Mucosa of descending colon (tissue), 3 donors: ENCODE measurements around the gene EPS8. TPM values are rescaled to one million over a fixed set of nuclear protein-coding genes. Genes with fewer than 3 reads are reported as not detected.

ENCODE experiments used
- ATAC-seq: fragments of 200-7000 bp; cut with Tn5 transposase; one replicate; pipeline ENCODE4 v1.9.1; 2020; ENCODE audit warnings: mild to moderate bottlenecking, moderate library complexity
- DNase-seq, 3 donors: peaks; one replicate each; pipeline ENCODE4 v3.0.0-alpha.2; 2020
- H3K36me3 ChIP-seq: fragments of 200-600 bp; one replicate; pipeline ENCODE4 v1.8.0; 2021; ENCODE audit warnings: low read depth, mild to moderate bottlenecking
- H3K4me1 ChIP-seq: fragments of 200-600 bp; one replicate; pipeline ENCODE4 v1.8.0; 2021; ENCODE audit warnings: low read depth, mild to moderate bottlenecking
- H3K4me3 ChIP-seq: fragments of 200-600 bp; one replicate; pipeline ENCODE4 v1.8.0; 2021; ENCODE audit warnings: mild to moderate bottlenecking
- H3K9me3 ChIP-seq: fragments of 200-600 bp; one replicate; pipeline ENCODE4 v1.8.0; 2021; ENCODE audit warnings: mild to moderate bottlenecking
- CTCF ChIP-seq: fragments of 200-600 bp; IDR thresholded peaks from one replicate; pipeline ENCODE4 v1.8.0; 2022; ENCODE audit warnings: antibody characterized with exemption, mild to moderate bottlenecking
- intact Hi-C, 2 donors: fragments of 100-400 bp; cut with DNase I in 1 of 2; cut with micrococcal nuclease in 1 of 2; formaldehyde crosslinking; loops; one replicate each; pipeline versions ENCODE4 v1.11.0 to v1.11.1; 2022; cut with DNase I, micrococcal nuclease
- total RNA-seq, 3 donors: library from RNA; stranded (reverse); fragmentation: NEBNext Ultra II Directional in 2 of 3; extraction: Animal tissue kit (Norgen Biotek cat#: 25700) in 2 of 3; gene quantifications; one replicate each; pipeline versions ENCODE4 v1.2.1 to v1.2.4, GENCODE V29; 2021 to 2023
- donor health status: DM: no; HTN: no; CAD: no; lungs with moderate emphysema.
- donor health status: DM: no; HTN: no; CAD: no.
- donor health status: DM: no; HTN: yes; CAD: no.

Gene EPS8
- total RNA-seq, 3 donors from 2014 or later, result 100 to 204 (median 135) TPM

- ATAC-seq, result no peak
- Histone ChIP-seq H3K9me3 (no peaks in the 10 kb centered on the region), H3K36me3 (no peaks in the 10 kb centered on the region), H3K4me1 (no peaks in the 10 kb centered on the region), H3K4me3 (no peak overlapping the region)
- TF ChIP-seq CTCF, result no peak
- intact Hi-C loops, result no loop called here
- no peak for DNase-seq
These were observed 40.8 kb upstream of the EPS8 start for GRCh38 chr12:15829949-15830348.

- no peaks in the 10 kb centered on the region for H3K36me3 ChIP-seq
- no peak overlapping the region for H3K4me3 ChIP-seq
- DNase-seq (no peak), ATAC-seq (no peak)
- intact Hi-C loops, result no loop called here
- no peak for TF ChIP-seq CTCF
- no peaks in the 10 kb centered on the region for H3K9me3 ChIP-seq
- no peaks in the 10 kb centered on the region for H3K4me1 ChIP-seq
These were observed 40.1 kb upstream of the EPS8 start for GRCh38 chr12:15829255-15829654.

- no peak for TF ChIP-seq CTCF
- no peak for DNase-seq
- Histone ChIP-seq H3K9me3 (no peaks in the 10 kb centered on the region), H3K4me1 (no peaks in the 10 kb centered on the region), H3K36me3 (no peaks in the 10 kb centered on the region), H3K4me3 (no peak overlapping the region)
- intact Hi-C loops, result no loop called here
- peak; percentile 56 for ATAC-seq
These were observed 37.9 kb upstream of the EPS8 start for GRCh38 chr12:15827136-15827535.

- no peaks in the 10 kb centered on the region for H3K9me3 ChIP-seq
- ATAC-seq (no peak), DNase-seq (no peak)
- H3K4me1 ChIP-seq, result peaks cover 4% of the 10 kb centered on the region
- no peak overlapping the region for H3K4me3 ChIP-seq
- intact Hi-C loops, result no loop called here
- no peaks in the 10 kb centered on the region for H3K36me3 ChIP-seq
- no peak for TF ChIP-seq CTCF
These were observed 35.3 kb upstream of the EPS8 start for GRCh38 chr12:15824516-15824915.

GRCh38 chr12:15823360-15824128 lies 34.4 kb upstream of the EPS8 start:
- ATAC-seq (no peak), DNase-seq (no peak)
- H3K36me3 ChIP-seq, result no peaks in the 10 kb centered on the region
- intact Hi-C loops, result no loop called here
- no peaks in the 10 kb centered on the region for H3K9me3 ChIP-seq
- no peak for TF ChIP-seq CTCF
- H3K4me1 ChIP-seq, result peaks cover 4% of the 10 kb centered on the region
- H3K4me3 ChIP-seq, result no peak overlapping the region
